GF-D8 (cell line): Measurements from ENCODE around the gene RBM7.

Experiments
- DNase-seq: peaks from one replicate; lab custom pipeline; 2025; lab: John Stamatoyannopoulos, UW

The RBM7 gene

GRCh38 chr11:114396916-114397315 lies 3.5 kb upstream of the RBM7 start:
- DNase-seq = peak; percentile 34

GRCh38 chr11:114397349-114397982 lies 3.0 kb upstream of the RBM7 start:
- no peak for DNase-seq

GRCh38 chr11:114398303-114398920 lies 2.1 kb upstream of the RBM7 start:
- DNase-seq = no peak

GRCh38 chr11:114399490-114400215 lies 813 bp upstream of the RBM7 start:
- DNase-seq = peak; percentile 91

GRCh38 chr11:114400915-114401223 lies 403 bp downstream of the RBM7 start:
- no peak for DNase-seq

GRCh38 chr11:114401311-114401710 lies 845 bp downstream of the RBM7 start:
- peak; percentile 43 for DNase-seq

- no peak for DNase-seq
Observed at GRCh38 chr11:114412946-114413345, 12.5 kb downstream of the RBM7 start.

GRCh38 chr11:114413958-114414357 lies 13.5 kb downstream of the RBM7 start:
- no peak for DNase-seq

- DNase-seq = peak; percentile 55
Observed at GRCh38 chr11:114416441-114416961, 16.0 kb downstream of the RBM7 start.

GRCh38 chr11:114426280-114426679 lies 25.8 kb downstream of the RBM7 start:
- DNase-seq = no peak

- no peak for DNase-seq
Observed at GRCh38 chr11:114430290-114430689, 29.8 kb downstream of the RBM7 start.

GRCh38 chr11:114432893-114433292 lies 32.4 kb downstream of the RBM7 start:
- DNase-seq = no peak

- DNase-seq = no peak
Observed at GRCh38 chr11:114433376-114433775, 32.9 kb downstream of the RBM7 start.

- no peak for DNase-seq
Observed at GRCh38 chr11:114438303-114438702, 37.8 kb downstream of the RBM7 start.

- DNase-seq = peak; percentile 100
Observed at GRCh38 chr11:114439229-114440120, 39.0 kb downstream of the RBM7 start, which contains the start of gene REXO2. Gene REXO2, plus strand, starts transcription at chr11:114439467. Its CDS starts 62 bp downstream, at chr11:114439529.

- no peak for DNase-seq
Observed at GRCh38 chr11:114440121-114440860, 39.8 kb downstream of the RBM7 start.

GRCh38 chr11:114440971-114441763 lies 40.7 kb downstream of the RBM7 start:
- no peak for DNase-seq

- DNase-seq = no peak
Observed at GRCh38 chr11:114441921-114442320, 41.5 kb downstream of the RBM7 start.

GRCh38 chr11:114442536-114442935 lies 42.1 kb downstream of the RBM7 start:
- DNase-seq = no peak

GRCh38 chr11:114447444-114447843 lies 47.0 kb downstream of the RBM7 start:
- no peak for DNase-seq

- DNase-seq = no peak
Observed at GRCh38 chr11:114447892-114448291, 47.4 kb downstream of the RBM7 start.
